Progenitor cell of endocrine pancreas (in vitro differentiated cells): ENCODE data around the gene EXOC2. TPM values are rescaled to one million over a fixed set of nuclear protein-coding genes. Genes with fewer than 3 reads are reported as not detected.
"Not testable (repeated sequence)": the region's sequence is repeated elsewhere in the genome, so short reads cannot be mapped to it uniquely, and the experiment has no call there.

ENCODE experiments used
- DNase-seq: peaks from one replicate; pipeline ENCODE4 v3.0.0; 2021; ENCODE audit warnings: low spot score; ENCODE audit not compliant: unreplicated experiment
- H3K27ac Mint-ChIP-seq: 2 replicates; pipeline ENCODE4 v1.8.0; 2021; ENCODE audit warnings: mild to moderate bottlenecking, moderate library complexity, mixed read lengths
- H3K27me3 Mint-ChIP-seq: 2 replicates; pipeline ENCODE4 v1.8.0; 2021; ENCODE audit warnings: mixed read lengths
- H3K36me3 Mint-ChIP-seq: 2 replicates; pipeline ENCODE4 v1.8.0; 2022; ENCODE audit warnings: mixed read lengths; ENCODE audit not compliant: insufficient read depth
- H3K4me1 Mint-ChIP-seq: 2 replicates; pipeline ENCODE4 v1.8.0; 2021; ENCODE audit warnings: low read depth, mixed read lengths
- H3K4me3 Mint-ChIP-seq: 2 replicates; pipeline ENCODE4 v1.8.0; 2021; ENCODE audit warnings: low read depth, mild to moderate bottlenecking, moderate library complexity, mixed read lengths
- H3K9me3 Mint-ChIP-seq: 2 replicates; pipeline ENCODE4 v1.8.0; 2021; ENCODE audit warnings: low read depth, mixed read lengths
- CTCF ChIP-seq: fragments of 200-600 bp; sonication (generic); IDR thresholded peaks from one replicate; pipeline ENCODE4 v1.5.0; 2021; ENCODE audit warnings: antibody characterized with exemption, mild to moderate bottlenecking; ENCODE audit not compliant: unreplicated experiment
- total RNA-seq: library from RNA; stranded (reverse); gene quantifications from 2 replicates; pipeline ENCODE4 v1.2.1, GENCODE V29; 2021

Gene EXOC2
- total RNA-seq, 1 donor from 2014 or later: 24.4 TPM

DNA sequence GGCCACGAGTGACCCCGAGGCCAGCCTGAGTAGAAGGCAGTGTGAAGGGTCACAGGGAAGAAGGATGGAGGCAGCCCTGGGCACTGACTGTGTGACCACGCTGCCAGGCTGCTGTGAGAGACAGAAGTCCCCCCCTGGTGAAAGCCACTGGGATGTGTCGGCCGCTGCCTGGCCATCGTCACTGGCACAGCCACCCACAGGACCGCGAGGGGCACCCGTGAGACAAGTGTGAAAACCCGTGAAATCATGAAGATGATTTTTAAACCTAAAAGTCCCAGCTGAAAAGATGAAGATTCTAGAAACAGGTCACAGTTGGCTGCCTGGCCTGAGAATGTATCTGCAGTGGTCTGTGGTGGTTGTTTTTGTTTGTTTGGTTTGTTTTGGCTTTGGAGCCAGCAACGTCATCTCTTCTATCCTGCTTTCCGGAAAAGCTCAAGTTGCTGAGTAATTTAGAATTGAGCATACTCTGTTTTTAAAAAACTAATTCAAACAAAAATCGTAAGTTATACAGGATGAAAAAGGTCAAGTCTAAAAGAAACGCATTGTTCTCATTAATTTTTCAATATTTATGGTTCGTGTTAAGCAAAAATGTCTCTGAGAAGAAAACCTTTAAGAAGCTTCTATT lies 130.8 kb downstream of the EXOC2 start:
- Mint-ChIP-seq H3K36me3 (peaks cover 22% of the 10 kb centered on the region), H3K27ac (no peak overlapping the region), H3K27me3 (no peaks in the 10 kb centered on the region), H3K4me3 (no peak overlapping the region), H3K9me3 (no peaks in the 10 kb centered on the region), H3K4me1 (no peaks in the 10 kb centered on the region)
- TF ChIP-seq CTCF: no peak
- DNase-seq: no peak

DNA sequence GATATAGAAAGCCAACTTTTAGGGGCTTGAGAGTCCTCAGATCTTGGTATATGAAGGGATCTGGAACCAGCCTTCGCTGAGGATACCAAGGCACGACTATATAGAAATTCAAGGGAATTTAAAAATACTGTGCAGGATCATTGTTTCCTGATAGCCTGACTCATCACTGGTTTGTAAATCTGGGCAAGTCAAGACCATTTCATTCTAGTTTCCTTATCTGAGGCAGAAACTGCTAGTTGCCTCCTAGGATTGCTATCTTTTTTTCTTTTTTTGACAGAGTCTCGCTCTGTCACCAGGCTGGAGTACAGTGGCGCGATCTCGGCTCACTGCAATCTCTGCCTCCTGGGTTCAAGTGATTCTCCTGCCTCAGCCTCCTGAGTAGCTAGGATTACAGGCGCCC lies 131.6 kb downstream of the EXOC2 start:
- H3K36me3 Mint-ChIP-seq: peaks cover 25% of the 10 kb centered on the region
- not testable (repeated sequence) for H3K4me3 Mint-ChIP-seq, H3K27ac Mint-ChIP-seq, H3K9me3 Mint-ChIP-seq, H3K4me1 Mint-ChIP-seq, DNase-seq, H3K27me3 Mint-ChIP-seq

- no peak for DNase-seq
- Mint-ChIP-seq H3K27ac (no peak overlapping the region), H3K4me3 (no peak overlapping the region), H3K36me3 (peaks cover 24% of the 10 kb centered on the region), H3K4me1 (no peaks in the 10 kb centered on the region), H3K9me3 (no peaks in the 10 kb centered on the region), H3K27me3 (no peaks in the 10 kb centered on the region)
- no peak for TF ChIP-seq CTCF
Observed at GRCh38 chr6:558959-559358, 134.0 kb downstream of the EXOC2 start.

DNA sequence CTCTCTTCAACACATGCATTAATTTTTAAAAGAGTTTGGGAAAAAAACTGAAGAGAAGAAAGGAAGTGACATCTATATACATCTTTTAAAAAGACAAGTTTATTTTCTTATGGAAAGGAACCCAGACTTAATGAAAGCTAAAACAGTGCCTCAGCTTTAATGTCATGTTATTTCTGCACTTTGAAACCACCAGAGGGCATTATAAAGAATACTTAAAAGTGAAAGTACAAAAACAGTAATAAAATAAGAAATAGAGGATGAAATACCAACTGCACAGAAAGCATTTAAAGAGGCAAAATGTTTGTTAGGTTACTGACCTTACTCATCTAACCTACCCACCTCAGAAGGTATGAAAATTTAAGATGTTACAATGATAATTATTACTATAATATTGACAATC lies 134.8 kb downstream of the EXOC2 start:
- no peaks in the 10 kb centered on the region for H3K27me3 Mint-ChIP-seq
- no peaks in the 10 kb centered on the region for H3K4me1 Mint-ChIP-seq
- H3K4me3 Mint-ChIP-seq: no peak overlapping the region
- no peak overlapping the region for H3K27ac Mint-ChIP-seq
- TF ChIP-seq CTCF: peak; percentile 20
- no peak for DNase-seq
- peaks cover 22% of the 10 kb centered on the region for H3K36me3 Mint-ChIP-seq
- H3K9me3 Mint-ChIP-seq: no peaks in the 10 kb centered on the region

DNA sequence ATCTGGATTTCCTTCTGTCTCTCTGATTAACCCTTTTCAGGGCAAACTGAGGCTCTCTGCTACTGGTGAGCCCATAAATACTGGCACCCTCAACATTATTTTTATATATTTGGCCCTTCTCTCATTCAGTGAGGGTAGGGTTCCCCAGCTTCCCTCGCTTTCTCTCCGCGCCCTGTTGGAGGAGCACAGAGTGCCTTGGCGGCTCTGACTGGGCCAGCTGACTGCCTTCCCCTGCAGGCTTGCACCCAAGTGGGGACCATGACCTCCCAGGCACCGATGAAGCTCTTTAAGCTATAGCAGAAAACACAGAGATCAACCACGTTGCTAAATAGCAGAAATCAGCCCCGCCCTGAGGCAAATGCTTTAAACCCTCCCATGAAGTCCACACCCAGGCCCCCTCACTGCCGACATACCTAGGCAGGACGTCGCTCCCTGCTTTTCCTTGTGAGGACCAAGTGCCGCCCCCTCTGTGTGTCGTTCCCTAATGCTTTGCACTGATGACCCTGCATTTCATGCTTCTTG lies 141.0 kb downstream of the EXOC2 start:
- Mint-ChIP-seq H3K27me3 (no peaks in the 10 kb centered on the region), H3K4me3 (no peak overlapping the region), H3K4me1 (no peaks in the 10 kb centered on the region), H3K36me3 (peaks cover 6% of the 10 kb centered on the region), H3K9me3 (no peaks in the 10 kb centered on the region), H3K27ac (no peak overlapping the region)
- TF ChIP-seq CTCF: no peak
- no peak for DNase-seq

GRCh38 chr6:551405-551804 lies 141.5 kb downstream of the EXOC2 start:
- TF ChIP-seq CTCF: no peak
- Mint-ChIP-seq H3K4me3 (no peak overlapping the region), H3K4me1 (no peaks in the 10 kb centered on the region), H3K27me3 (no peaks in the 10 kb centered on the region), H3K36me3 (peaks cover 5% of the 10 kb centered on the region), H3K27ac (no peak overlapping the region), H3K9me3 (no peaks in the 10 kb centered on the region)
- DNase-seq: no peak
